ENCODE results near the gene LBP. TPM values are rescaled to one million over a fixed set of nuclear protein-coding genes. Genes with fewer than 3 reads are reported as not detected.
A peak's percentile ranks its signal among the peaks of the same experiment; 100 is the strongest.
"Not testable (repeated sequence)": the region's sequence is repeated elsewhere in the genome, so short reads cannot be mapped to it uniquely, and the experiment has no call there.

The LBP gene
- total RNA-seq, 1 donor, result not detected

GRCh38 chr20:38338849-38339520, 7.3 kb upstream of the LBP start:
- no peak for DNase-seq (ENCODE audit: low read depth)
- TF ChIP-seq CTCF (IDR thresholded peaks at IDR 0.05; ENCODE audit: insufficient read depth, low read length), result peak; percentile 15
- H3K4me3 ChIP-seq (ENCODE audit: low read depth, low read length), result no peak overlapping the region

GRCh38 chr20:38339521-38339896, 6.8 kb upstream of the LBP start:
- not testable (repeated sequence) for DNase-seq (ENCODE audit: low read depth); H3K4me3 ChIP-seq (ENCODE audit: low read depth, low read length)

- no peak for DNase-seq (ENCODE audit: low read depth)
- TF ChIP-seq CTCF (IDR thresholded peaks at IDR 0.05; ENCODE audit: insufficient read depth, low read length), result no peak
- no peak overlapping the region for H3K4me3 ChIP-seq (ENCODE audit: low read depth, low read length)
Observed at GRCh38 chr20:38339997-38340396, 6.3 kb upstream of the LBP start.

- TF ChIP-seq CTCF (IDR thresholded peaks at IDR 0.05; ENCODE audit: insufficient read depth, low read length), result no peak
- DNase-seq (ENCODE audit: low read depth), result no peak
- no peak overlapping the region for H3K4me3 ChIP-seq (ENCODE audit: low read depth, low read length)
Observed at GRCh38 chr20:38340693-38341092, 5.6 kb upstream of the LBP start.

GRCh38 chr20:38342216-38342615, 4.1 kb upstream of the LBP start:
- DNase-seq (ENCODE audit: low read depth), result no peak
- no peak overlapping the region for H3K4me3 ChIP-seq (ENCODE audit: low read depth, low read length)
- TF ChIP-seq CTCF (IDR thresholded peaks at IDR 0.05; ENCODE audit: insufficient read depth, low read length), result no peak

- DNase-seq (ENCODE audit: low read depth), result no peak
- TF ChIP-seq CTCF (IDR thresholded peaks at IDR 0.05; ENCODE audit: insufficient read depth, low read length), result no peak
- H3K4me3 ChIP-seq (ENCODE audit: low read depth, low read length), result no peak overlapping the region
Observed at GRCh38 chr20:38342713-38343310, 3.5 kb upstream of the LBP start.

- no peak for DNase-seq (ENCODE audit: low read depth)
- no peak for TF ChIP-seq CTCF (IDR thresholded peaks at IDR 0.05; ENCODE audit: insufficient read depth, low read length)
- H3K4me3 ChIP-seq (ENCODE audit: low read depth, low read length), result no peak overlapping the region
Observed at GRCh38 chr20:38343311-38344106, 2.8 kb upstream of the LBP start.
